AG10803 (cell line): ENCODE data around the gene CDH3.

Experiments used
- DNase-seq: peaks from one replicate; pipeline ENCODE4 v3.0.0; 2010; ENCODE audit warnings: low read depth
- H3K4me3 ChIP-seq: 2 replicates; pipeline ENCODE4 v1.5.1; 2011; ENCODE audit warnings: mild to moderate bottlenecking, low read length, control low read depth
- TF ChIP-seq, protein P1 (sequence below): conservative IDR thresholded peaks from 2 replicates; pipeline ENCODE4 v1.5.1; 2011; ENCODE audit warnings: mild to moderate bottlenecking, low read length, control low read depth, inconsistent platforms

CDH3 gene

GRCh38 chr16:68659412-68660358, 14.6 kb downstream of the CDH3 start:
- no peak overlapping the region for H3K4me3 ChIP-seq
- DNase-seq, result peak; percentile 24
- TF ChIP-seq, protein P1, sequence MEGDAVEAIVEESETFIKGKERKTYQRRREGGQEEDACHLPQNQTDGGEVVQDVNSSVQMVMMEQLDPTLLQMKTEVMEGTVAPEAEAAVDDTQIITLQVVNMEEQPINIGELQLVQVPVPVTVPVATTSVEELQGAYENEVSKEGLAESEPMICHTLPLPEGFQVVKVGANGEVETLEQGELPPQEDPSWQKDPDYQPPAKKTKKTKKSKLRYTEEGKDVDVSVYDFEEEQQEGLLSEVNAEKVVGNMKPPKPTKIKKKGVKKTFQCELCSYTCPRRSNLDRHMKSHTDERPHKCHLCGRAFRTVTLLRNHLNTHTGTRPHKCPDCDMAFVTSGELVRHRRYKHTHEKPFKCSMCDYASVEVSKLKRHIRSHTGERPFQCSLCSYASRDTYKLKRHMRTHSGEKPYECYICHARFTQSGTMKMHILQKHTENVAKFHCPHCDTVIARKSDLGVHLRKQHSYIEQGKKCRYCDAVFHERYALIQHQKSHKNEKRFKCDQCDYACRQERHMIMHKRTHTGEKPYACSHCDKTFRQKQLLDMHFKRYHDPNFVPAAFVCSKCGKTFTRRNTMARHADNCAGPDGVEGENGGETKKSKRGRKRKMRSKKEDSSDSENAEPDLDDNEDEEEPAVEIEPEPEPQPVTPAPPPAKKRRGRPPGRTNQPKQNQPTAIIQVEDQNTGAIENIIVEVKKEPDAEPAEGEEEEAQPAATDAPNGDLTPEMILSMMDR, result no peak

- DNase-seq, result peak; percentile 52
- H3K4me3 ChIP-seq, result no peak overlapping the region
- TF ChIP-seq, protein P1, result no peak
Measured at GRCh38 chr16:68660359-68660795, 15.3 kb downstream of the CDH3 start.

GRCh38 chr16:68662035-68662434, 16.9 kb downstream of the CDH3 start:
- DNase-seq, result no peak
- H3K4me3 ChIP-seq, result no peak overlapping the region
- TF ChIP-seq, protein P1, result no peak

DNA sequence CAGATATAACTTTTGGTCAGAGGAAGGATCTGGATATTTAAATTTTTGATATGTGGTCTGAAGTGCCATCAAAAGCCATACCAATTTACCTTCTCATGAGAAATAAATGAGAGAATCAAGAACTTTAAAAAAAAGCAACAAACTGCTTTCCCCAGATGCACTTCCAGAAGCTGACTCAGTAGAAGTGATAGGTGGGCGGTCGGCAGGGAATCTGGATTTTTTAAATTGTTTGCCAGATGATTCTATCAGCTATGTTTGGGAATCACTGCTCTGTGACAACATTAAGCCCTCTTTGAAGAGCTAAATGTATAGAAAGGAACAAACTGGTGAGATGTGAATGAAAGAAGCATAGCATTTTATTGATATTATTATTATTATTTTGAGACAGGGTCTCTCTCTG, 19.2 kb downstream of the CDH3 start:
- no peak for DNase-seq
- H3K4me3 ChIP-seq, result no peak overlapping the region
- TF ChIP-seq, protein P1, result no peak

DNA sequence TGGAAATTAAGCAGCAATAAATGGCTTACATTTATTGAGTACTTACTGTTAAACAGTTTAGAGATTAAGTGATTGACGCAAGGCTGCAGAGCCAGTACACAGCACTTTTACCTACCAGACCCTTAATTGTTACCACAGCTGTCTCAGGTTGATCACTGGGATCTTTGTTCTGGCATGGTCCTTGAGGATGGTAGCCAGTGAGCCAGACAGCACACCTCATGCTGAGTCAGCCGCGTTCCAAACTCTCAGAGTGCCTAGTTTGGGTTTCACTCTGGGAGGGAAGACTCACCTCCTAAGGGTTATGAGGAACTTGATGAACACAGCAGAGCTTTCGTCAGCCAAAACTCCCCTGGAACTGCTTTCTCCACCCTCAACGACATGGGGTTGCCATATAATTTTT, 20.4 kb downstream of the CDH3 start:
- H3K4me3 ChIP-seq, result no peak overlapping the region
- DNase-seq, result no peak
- TF ChIP-seq, protein P1, result no peak

- DNase-seq, result no peak
- H3K4me3 ChIP-seq, result no peak overlapping the region
- TF ChIP-seq, protein P1, result no peak
Measured at GRCh38 chr16:68668266-68668665, 23.2 kb downstream of the CDH3 start.

DNA sequence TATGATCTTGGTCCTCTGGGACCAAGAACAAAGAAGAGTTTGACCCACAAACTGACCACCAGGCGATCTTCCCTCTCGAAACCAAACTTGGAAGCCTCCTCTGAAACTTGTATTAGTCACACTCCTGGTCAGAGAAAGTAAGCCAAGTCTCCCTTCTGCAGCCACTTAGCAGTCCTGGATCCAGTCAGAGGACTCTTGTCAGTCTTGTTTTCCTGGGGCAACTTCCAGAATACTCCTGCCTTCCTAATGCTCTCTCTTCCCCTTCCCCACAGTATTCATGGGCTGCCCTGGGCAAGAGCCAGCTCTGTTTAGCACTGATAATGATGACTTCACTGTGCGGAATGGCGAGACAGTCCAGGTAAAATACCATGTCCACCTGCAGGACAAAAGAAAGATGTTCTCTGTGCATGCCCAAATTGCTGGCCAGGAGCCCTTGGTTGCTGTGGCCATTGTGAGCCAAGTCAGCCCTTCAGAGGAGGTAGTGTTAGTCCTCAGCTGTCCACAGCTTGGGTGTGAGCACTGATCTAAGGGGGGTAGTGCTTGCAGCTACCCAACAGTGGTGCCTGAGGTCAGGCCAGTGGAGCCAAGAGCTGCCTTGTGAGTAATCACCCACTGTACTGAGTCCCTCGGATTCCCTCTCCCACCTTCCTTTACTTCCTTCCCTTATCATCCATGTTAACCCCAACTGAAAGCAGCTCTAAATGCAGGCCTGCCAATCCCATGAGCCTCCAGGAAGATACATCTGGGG, 31.2 kb downstream of the CDH3 start:
- DNase-seq, result no peak
- TF ChIP-seq, protein P1, result no peak
- H3K4me3 ChIP-seq, result no peak overlapping the region
